Measurements from ENCODE around the gene CPNE4.
"Not testable (repeated sequence)": the region's sequence is repeated elsewhere in the genome, so short reads cannot be mapped to it uniquely, and the experiment has no call there.

The CPNE4 gene

GRCh38 chr3:132016061-132017041, 18.5 kb downstream of the CPNE4 start:
- DNase-seq (ENCODE audit: low spot score), result no peak

- DNase-seq (ENCODE audit: low spot score), result no peak
Observed at GRCh38 chr3:132014105-132014504, 20.7 kb downstream of the CPNE4 start.

- peak; percentile 42 for DNase-seq (ENCODE audit: low spot score)
Observed at GRCh38 chr3:132009241-132009640, 25.6 kb downstream of the CPNE4 start.

GRCh38 chr3:132008837-132009236, 26.0 kb downstream of the CPNE4 start:
- DNase-seq (ENCODE audit: low spot score), result no peak

- DNase-seq (ENCODE audit: low spot score), result no peak
Observed at GRCh38 chr3:132007617-132008016, 27.2 kb downstream of the CPNE4 start.

GRCh38 chr3:132006605-132007204, 28.1 kb downstream of the CPNE4 start:
- peak; percentile 14 for DNase-seq (ENCODE audit: low spot score)

GRCh38 chr3:132004571-132004970, 30.2 kb downstream of the CPNE4 start:
- DNase-seq (ENCODE audit: low spot score), result no peak

GRCh38 chr3:132003685-132004084, 31.1 kb downstream of the CPNE4 start:
- no peak for DNase-seq (ENCODE audit: low spot score)

GRCh38 chr3:132001999-132002398, 32.8 kb downstream of the CPNE4 start:
- no peak for DNase-seq (ENCODE audit: low spot score)

- DNase-seq (ENCODE audit: low spot score), result no peak
Observed at GRCh38 chr3:132001036-132001435, 33.8 kb downstream of the CPNE4 start.

GRCh38 chr3:131998027-131998426, 36.8 kb downstream of the CPNE4 start:
- DNase-seq (ENCODE audit: low spot score), result no peak

- no peak for DNase-seq (ENCODE audit: low spot score)
Observed at GRCh38 chr3:131995891-131996290, 38.9 kb downstream of the CPNE4 start.

- no peak for DNase-seq (ENCODE audit: low spot score)
Observed at GRCh38 chr3:131989318-131989717, 45.5 kb downstream of the CPNE4 start.

- no peak for DNase-seq (ENCODE audit: low spot score)
Observed at GRCh38 chr3:131988209-131988608, 46.6 kb downstream of the CPNE4 start.

- no peak for DNase-seq (ENCODE audit: low spot score)
Observed at GRCh38 chr3:131983689-131984088, 51.1 kb downstream of the CPNE4 start.

- no peak for DNase-seq (ENCODE audit: low spot score)
Observed at GRCh38 chr3:131981323-131981722, 53.5 kb downstream of the CPNE4 start.

GRCh38 chr3:131976448-131976847, 58.4 kb downstream of the CPNE4 start:
- DNase-seq (ENCODE audit: low spot score), result no peak

- DNase-seq (ENCODE audit: low spot score), result no peak
Observed at GRCh38 chr3:131975047-131975446, 59.8 kb downstream of the CPNE4 start.

GRCh38 chr3:131973731-131974130, 61.1 kb downstream of the CPNE4 start:
- DNase-seq (ENCODE audit: low spot score), result no peak

- no peak for DNase-seq (ENCODE audit: low spot score)
Observed at GRCh38 chr3:131972550-131972949, 62.3 kb downstream of the CPNE4 start.

GRCh38 chr3:131972091-131972490, 62.7 kb downstream of the CPNE4 start:
- no peak for DNase-seq (ENCODE audit: low spot score)

GRCh38 chr3:131963442-131963841, 71.4 kb downstream of the CPNE4 start:
- not testable (repeated sequence) for DNase-seq (ENCODE audit: low spot score)

GRCh38 chr3:131962982-131963381, 71.8 kb downstream of the CPNE4 start:
- no peak for DNase-seq (ENCODE audit: low spot score)

Data from cerebellar cortex (tissue), 1 donor.